Measurements from ENCODE around the gene SCAMP4.
"Not testable (repeated sequence)": the region's sequence is repeated elsewhere in the genome, so short reads cannot be mapped to it uniquely, and the experiment has no call there.

Gene SCAMP4

DNA sequence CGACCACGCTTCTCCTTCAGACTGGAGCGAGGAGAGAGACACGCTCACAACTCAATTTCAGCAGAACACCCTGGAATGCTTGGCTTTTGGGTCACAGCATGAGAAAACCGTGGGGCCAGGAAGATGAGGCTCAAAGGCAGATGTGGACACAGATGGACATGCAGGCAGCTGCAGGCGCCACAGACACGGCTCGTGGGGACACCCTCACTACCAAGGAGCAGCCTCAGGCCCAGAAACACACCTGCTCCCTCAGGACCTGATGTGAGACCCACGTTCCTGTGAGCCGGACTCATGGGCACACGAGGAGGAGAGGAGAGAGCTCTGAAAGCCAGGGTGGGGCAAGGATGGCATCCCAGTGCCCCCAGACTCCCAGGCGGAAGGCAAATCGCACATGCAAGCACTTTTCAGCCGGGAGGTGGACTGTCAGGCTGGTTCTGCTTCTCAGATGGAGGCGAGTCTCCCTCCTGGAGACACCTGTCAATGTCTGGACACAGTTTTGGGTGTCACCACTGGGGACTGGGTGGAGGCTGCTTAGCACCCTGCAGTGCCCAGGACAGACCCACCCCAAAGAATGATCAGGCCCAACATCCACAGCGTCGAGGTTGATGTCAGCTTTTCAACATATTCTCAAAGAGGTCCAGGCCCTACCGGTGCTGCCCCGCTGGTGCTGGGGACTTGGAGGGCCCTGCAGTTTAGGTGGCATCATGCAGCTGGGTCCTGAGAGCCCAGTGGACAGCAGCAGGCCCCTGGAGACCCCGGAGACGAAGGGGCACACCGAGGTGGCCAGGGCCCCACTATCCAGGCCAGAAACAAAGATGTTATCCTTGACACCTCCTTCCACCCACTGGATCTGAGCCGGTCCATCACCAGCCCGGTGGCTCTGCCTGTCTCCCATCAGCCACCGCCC is 22.2 kb upstream of the SCAMP4 start:
- ATAC-seq (no peak), DNase-seq (no peak)

DNA sequence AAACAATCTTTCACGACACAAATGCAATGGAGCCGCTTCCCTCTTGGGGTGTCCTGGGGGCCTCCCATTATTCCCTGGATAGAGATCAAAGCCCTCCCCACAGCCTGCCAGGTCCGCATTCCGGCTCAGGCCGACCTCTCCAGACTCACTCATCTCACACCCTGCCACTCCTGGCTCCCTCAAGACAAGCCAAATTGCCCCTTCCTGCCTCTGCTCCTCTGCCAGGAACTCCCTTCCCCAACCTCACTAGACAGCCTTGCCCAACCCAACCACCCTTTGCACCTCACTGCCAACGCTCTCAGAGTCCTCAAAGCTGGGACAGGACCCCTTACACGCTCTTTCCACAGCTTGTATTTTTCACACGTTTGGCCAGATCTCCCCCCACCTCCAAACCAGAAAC is 21.4 kb upstream of the SCAMP4 start:
- DNase-seq (no peak), ATAC-seq (peak; percentile 6)

DNA sequence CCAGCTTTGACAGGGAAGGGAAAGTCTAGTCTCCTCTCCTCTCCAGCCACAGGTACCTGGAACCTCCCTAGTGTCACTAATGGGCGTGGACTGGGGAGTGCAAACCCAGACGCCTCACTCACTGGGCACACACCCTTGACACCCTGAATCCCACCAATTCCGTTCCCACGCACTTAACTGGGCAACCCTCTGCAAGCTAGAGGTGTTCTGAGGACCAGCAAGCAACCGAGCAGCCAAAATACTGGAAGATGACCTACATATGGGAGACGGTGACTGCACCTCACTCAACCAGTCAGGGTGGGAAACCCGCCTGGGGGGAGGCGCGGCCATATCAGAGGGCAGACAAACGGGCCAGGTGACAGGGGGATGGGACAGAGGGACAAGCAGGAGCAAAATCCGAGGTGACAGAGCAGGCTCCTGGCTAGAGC is 20.9 kb upstream of the SCAMP4 start:
- DNase-seq (peak; percentile 46), ATAC-seq (no peak)

DNA sequence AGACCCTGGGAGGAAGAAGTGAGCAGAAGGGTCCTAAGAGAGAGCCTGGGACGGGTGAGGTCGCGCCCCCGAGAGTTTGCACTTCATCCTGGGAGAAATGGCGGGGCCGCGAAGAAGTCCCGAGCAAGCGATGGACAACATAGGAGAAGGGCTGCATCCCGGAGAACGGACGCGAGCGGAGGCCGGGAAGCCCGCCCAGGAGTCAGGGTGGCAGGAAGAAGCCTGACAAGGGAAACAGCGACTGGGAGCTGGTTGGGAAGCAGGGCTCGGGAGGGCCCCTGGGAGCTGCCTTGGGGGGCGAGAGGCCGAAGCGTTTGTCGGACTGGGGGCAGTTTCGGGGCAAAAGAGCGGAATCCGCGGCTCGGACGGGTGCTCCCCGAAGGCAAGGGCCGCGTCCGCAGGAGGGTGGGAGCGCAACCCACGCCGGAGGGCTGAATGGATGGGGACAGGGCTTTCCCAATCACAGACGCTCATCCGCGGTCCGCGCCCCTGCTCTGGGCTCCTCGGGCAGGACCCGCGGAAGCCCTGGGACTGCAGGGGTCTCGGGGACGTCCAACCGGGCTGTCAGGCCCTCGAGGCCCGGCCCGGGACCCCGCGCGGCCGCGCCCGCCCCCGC is 20.4 kb upstream of the SCAMP4 start:
- no peak for DNase-seq
- peak; percentile 1 for ATAC-seq

DNA sequence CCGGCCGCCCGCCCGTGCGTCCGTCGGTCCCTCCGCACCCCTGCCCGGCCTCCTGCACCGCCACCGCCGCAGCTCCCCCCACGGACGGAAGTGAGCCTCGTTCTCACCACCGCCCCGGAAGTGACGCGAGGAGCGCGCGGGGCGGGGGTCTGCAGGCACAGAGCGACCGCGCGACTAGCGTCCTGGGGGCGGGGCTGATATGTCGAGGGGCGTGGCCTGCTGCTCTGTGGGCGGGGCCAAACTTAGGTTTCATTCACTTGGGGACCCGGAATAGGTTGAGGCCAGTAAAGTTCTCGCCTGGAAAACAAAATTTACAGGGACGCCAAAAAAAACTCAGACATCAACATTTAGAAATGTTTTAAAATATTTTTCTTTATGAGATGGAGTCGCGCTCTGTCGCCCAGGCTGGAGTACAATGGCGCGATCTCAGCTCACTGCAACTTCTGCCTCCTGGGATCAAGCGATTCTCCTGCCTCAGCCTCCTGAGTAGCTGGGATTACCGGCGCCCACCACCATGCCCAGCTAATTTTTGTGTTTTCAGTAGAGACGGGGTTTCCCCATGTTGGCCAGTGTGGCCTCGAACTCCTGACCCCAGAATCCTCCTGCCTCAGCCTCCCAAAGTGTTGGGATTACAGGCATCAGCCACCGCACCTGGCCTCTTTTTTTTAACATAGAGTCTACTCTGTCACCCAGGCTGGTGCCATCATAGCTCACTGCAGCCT is 19.6 kb upstream of the SCAMP4 start, which contains the start of gene ABHD17A:
TSS of gene ABHD17A (minus strand) at position 99 of the 722 bp plus-strand sequence. CDS start 3,930 bp downstream, outside the sequence.
- DNase-seq (peak; percentile 97), ATAC-seq (peak; percentile 82)

DNA sequence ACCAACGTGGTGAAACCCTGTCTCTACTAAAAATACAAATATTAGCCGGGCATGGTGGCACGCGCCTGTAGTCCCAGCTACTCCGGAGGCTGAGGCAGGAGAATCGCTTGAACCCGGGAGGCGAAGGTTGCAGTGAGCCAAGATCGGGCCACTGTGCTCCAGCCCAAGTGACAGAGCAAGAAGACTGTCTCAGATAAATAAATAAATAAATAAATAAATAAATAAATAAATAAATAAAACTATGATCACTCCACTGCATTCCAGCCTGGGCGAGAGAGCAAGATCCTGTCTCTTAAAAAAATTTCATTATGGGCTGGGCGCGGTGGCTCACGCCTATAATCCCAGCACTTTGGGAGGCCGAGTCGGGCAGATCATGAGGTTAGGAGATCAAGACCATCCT is 18.8 kb upstream of the SCAMP4 start:
- ATAC-seq, DNase-seq: not testable (repeated sequence)

DNA sequence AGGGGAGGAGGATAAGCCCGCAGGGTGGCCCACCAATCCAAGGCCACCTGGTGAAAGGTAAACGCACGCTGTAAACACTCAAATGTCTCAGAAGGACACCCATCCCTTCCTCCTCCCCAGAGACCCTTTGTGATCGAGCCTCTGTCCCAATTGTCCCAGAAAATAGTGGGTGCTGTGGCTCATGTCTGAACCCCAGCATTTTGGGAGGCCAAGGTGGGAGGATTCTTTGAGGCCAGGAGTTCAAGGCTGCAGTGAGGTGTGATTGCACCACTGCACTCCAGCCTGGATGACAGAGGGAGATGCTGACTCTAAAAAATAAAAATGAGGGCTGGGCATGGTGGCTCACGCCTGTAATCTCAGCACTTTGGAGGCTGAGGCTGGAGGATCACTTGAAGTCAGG is 16.8 kb upstream of the SCAMP4 start:
- DNase-seq (no peak), ATAC-seq (no peak)

DNA sequence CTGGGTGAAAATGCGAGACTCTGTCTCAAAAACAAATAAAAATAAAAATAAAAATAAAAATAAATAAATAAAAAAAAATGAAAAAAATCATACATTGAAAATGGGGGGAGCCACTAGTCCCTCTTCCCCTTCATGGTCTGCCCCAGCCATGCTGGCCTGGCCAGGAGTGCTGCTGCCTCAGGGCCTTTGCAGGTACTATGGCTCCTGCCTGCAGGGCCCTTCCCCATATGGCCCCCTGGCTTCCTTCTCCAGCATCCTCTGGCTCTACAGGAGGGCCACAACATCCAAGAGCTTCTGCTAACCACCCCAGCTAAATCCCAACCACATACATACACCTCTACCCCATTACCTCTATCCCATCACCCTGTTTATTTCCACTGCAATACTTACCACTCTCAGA is 15.3 kb upstream of the SCAMP4 start:
- no peak for DNase-seq
- ATAC-seq, result no peak

DNA sequence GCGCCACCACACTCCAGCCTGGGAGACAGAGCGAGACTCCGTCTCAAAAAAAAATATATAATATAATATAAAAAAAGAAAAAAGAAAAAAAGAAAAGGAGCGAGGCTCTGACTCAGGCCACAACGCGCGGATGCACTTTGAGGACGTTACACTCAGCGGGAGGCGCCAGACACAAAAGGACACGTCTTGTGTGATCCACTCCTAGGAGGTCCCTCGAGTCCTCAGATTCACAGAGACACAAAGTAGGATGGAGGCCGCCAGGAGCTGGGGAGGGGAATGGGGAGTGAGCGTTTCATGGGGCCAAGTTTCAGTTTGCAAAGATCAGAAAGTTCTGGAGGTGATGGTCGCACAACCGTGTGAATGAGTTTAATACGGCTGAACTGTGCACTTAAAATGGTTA is 11.4 kb upstream of the SCAMP4 start:
- ATAC-seq (no peak), DNase-seq (no peak)

DNA sequence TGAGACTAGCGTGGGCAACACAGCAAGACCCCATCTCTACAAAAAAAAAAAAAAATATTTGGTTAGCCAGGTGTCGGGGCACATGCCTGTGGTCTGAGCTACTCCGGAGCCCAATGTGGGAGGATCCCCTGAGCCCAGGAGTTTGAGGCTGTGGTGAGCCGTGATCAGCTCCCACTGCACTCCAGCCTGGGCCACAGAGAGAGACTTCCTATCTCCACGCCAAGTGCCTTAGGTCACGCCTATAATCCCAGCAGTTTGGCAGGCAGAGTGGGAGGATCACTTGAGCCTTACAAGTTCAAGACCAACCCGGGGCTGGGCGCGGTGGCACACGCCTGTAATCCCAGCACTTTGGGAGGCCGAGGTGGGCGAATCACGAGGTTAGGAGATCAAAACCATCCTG is 8.7 kb upstream of the SCAMP4 start:
- no peak for ATAC-seq
- DNase-seq, result no peak

DNA sequence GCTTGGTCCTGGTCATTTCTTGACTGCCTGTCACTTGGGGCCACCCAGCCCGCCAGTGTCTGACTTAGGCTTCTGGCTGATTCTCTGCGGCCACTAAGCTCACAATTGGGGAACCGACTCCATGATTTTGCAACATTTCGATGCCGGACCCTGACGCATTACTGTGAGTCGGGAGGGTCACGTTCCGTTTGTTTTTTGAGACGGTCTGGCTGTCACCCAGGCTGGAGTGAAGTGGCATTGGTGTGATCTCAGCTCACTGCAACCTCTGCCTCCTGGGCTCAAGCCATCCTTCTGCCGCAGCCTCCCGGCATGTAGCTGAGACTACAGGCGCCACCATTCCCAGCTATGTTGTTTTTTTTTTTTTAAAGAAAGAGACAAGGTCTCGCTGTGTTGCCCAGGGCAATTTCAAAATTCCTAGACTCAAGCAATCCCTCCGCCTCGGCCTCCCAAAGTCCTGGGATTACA is 3.2 kb upstream of the SCAMP4 start:
- no peak for DNase-seq
- no peak for ATAC-seq

DNA sequence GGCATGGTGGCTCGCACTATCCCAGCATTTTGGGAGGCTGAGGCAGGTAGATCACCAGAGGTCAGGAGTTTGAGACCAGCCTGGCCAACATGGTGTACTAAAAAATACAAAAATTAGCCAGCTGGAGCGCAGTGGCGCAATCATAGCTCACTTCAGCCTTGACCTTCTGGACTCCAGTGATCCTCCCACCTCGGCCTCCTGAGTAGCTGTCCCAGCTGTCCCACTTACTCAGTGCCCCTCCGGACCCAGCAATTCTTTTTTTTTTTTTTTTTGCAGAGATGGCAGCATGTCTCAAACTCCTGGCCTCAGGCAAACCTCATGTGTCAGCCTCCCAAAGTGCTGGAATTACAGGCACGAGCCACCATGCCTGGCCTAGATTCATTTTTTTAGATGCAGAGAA is 2.3 kb upstream of the SCAMP4 start:
- no peak for ATAC-seq
- DNase-seq, result no peak

DNA sequence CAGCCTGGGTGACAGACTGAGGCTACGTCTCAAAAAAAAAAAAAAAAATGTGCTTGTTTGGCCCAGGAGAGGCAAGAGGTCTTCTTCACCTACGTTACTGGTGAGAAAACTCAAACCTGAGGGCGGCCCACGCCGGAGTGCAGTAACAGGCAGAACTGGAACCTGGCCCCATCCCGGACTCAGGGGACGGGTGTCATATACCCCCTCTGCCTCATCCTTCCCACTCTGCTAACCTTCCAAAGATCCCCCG is 414 bp upstream of the SCAMP4 start:
- ATAC-seq (no peak), DNase-seq (no peak)

DNA sequence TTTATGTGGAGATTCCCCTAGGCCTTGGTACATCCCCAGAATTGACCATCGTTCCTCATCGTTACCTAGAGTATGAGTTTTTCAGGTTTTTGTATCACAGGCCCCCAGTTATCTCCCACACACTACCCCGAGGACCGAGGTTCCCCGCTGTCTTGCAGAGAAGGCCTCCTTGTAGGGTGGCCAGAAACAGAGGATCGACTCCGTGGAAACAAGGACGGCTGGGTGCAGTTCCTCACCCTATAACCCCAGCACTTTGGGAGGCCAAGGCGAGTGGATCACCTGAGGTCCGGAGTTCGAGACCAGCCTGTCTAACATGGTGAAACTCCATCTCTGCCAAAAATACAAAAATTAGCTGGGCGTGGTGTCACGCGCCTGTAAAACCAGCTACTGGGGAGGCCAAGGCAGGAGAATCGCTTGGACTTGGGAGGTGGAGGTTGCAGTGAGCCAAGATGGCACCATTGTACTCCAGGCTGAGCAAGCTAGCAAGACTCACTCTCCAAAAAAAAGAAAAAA is 720 bp downstream of the SCAMP4 start:
- ATAC-seq, result no peak
- DNase-seq, result no peak

DNA sequence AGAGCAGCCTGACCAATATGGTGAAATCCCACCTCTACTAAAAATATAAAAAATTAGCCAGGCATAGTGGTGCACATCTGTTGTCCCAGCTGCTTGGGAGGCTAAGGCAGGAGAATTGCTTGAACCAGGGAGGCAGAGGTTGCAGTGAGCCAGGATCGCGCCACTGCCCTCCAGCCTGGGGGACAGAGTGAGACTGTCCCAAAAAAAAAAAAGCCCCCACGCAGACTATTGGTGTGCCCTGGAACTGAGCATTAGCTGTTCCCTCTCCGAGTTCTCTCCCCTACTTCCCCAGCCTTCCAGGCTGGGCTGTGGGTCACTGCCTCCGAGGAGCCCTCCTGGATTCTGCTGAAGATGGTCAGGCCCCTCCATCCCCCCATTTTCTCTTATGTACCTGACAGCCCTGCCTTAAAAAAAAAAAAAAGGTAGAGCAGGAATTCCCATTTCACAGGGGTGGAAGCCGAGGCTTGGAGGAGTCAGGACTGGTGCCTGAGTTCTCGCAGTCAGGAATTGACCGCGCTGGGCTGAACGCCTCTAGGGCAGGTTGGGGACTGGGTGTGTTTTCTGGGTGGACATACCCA is 1.9 kb downstream of the SCAMP4 start:
- ATAC-seq (no peak), DNase-seq (no peak)

DNA sequence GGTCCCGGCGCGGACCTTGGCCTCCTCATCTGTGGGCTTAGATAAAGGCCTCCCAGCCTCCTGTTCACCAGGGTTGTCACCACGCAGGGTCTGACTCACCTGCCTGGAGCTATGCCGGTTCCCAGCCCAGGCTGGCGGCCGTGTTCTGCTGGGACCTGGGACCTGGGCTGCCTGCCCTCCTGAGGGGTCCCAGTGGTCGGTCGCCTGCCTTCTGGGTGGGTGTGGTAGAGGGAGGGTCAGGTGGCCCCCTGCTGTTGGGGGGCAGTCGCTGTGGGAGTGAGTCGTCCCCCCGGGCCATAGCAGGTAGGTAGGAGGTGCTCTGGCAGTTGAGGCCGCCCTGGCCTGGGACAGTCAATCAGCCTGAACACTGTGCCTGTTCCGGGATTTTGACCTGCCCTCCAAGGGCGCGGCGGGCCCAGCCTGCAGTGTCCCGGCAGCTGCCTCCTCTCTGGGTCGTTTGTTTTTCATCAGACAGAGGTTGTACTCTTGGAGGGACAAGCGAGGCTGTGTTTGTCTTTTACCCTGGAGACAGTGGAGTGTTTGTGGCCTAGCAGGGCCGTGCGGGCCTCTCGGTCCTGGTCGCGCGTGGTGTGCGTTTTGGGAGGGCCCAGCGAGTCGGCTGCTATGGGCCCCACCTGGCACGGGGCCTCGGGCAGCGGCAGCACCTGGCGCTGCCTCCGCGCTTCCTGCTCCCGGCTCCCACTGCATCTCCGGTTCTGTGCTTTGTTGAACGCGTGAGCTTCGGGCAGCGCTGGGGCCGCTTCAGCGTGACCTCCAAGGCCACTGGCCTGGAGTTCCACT is 2.6 kb downstream of the SCAMP4 start:
- ATAC-seq (no peak), DNase-seq (no peak)

DNA sequence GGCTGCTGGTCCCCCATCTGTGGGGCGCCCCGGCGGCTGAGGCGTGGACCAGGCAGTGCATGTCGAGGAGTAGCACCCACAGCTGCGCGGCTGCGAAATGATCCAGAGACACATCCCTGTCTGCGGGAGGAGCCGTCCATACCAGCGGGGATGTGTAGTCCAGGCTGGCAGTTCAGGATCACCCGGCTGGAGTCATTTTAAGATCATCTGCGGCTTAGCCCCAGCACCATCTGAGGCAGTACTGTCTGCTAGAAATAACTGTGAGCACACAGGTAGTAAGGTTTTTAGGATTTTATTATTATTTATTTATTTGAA is 3.1 kb downstream of the SCAMP4 start:
- DNase-seq, result no peak
- no peak for ATAC-seq

DNA sequence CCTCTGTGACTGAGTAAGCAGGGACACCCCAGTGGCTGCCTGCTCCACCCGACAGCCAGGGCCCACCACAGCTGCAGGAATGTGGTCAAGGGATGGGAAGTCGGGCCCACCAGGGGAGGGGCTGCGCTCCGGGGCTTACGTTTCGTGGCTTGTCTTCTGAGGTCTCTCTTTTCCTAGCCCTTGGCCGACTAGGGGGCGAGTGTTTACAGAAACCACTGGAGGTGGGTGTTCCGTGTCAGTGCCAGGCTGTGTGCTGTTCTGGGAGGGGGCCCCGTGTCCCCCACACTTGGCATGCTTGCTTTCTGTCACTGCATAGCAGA is 4.5 kb downstream of the SCAMP4 start:
- ATAC-seq (no peak), DNase-seq (no peak)

DNA sequence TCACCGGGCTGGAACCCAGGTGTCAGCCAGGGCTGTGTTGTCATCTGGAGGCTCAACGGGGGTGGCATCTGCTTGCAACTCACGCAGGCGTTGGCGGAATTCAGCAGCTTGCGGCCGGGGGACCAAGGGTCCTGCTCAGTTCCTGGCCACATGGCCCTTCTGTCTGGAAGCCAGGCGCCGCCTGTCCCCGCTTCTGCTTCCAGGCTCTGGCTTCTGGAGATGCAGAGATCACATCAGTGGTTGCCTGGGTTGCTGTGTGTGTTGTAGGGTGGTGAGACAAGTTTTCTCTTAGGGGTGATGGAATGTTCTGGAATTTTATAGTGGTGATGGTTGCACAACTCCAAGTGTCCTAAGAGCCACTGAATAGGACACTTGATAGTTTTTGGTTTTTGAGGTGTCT is 5.0 kb downstream of the SCAMP4 start:
- no peak for DNase-seq
- no peak for ATAC-seq

DNA sequence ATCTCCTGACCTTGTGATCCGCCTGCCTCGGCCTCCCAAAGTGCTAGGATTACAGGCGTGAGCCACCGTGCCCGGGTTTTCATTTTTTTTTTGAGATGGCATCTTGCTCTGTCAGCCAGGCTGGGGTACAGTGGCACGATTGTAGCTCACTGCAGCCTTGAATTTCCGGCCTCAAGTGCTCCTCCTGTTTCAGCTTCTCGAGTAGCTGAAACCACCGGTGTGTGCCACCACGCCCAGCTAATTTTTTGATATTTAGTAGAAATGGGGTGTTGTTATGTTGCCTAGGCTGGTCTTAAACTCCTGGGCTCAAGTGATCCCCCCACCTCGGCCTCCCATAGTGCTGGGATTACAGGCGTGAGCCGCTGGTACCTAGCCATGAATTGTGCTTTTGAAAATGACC is 5.9 kb downstream of the SCAMP4 start:
- no peak for ATAC-seq
- DNase-seq, result no peak

DNA sequence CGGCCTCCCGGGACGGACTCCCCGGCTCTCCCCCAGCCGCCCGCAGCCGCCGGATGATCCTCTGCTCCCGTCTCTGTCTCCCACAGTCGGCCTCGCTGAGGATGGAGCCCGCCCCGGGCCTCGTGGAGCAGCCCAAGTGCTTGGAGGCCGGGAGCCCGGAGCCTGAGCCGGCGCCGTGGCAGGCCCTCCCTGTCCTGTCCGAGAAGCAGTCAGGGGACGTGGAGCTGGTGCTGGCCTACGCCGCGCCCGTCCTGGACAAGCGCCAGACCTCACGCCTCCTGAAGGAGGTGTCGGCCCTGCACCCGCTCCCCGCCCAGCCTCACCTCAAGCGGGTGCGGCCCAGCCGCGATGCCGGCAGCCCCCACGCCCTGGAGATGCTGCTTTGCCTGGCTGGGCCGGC is 6.8 kb downstream of the SCAMP4 start:
- ATAC-seq (no peak), DNase-seq (no peak)

Data from stimulated activated naive CD8-positive, alpha-beta T cell treated with anti-CD3 and anti-CD28 coated beads, Interleukin-15, Interleukin-2, amounts not matched to agents 100 U/mL and 50 U/mL, for 24 hours (primary cell).